Mammary epithelial cell (primary cell): ENCODE results near the gene ERF.

Experiments
- CTCF ChIP-seq, 2 donors: IDR thresholded peaks in 1 of 2; conservative IDR thresholded peaks in 1 of 2; 2 replicates each; pipeline ENCODE4 v1.5.1; 2011 to 2012; ENCODE audit warnings: inconsistent platforms in 2 of 2, low read length in 2 of 2, mild to moderate bottlenecking in 2 of 2, control low read depth in 1 of 2, low read depth in 1 of 2; ENCODE audit not compliant: insufficient read depth in 1 of 2; ENCODE audit errors: extremely low read depth in 1 of 2
- EZH2 ChIP-seq: IDR thresholded peaks from 2 replicates; pipeline ENCODE4 v1.6.1; 2012; ENCODE audit warnings: low read length, inconsistent platforms, borderline replicate concordance

- TF ChIP-seq CTCF (conservative IDR thresholded peaks at IDR 0.05 in 1 of 2, IDR thresholded peaks at IDR 0.05 in 1 of 2; ENCODE audit: extremely low read depth in 1 of 2, insufficient read depth in 1 of 2, low read depth in 1 of 2, low read length in 2 of 2) (no peak), EZH2 (no peak)
Observed at GRCh38 chr19:42217520-42218437, 37.1 kb downstream of the ERF start, which contains the start of gene DEDD2.
